Liver (tissue), 9 donors: ENCODE data around the gene ABCA3. TPM values are rescaled to one million over a fixed set of nuclear protein-coding genes. Genes with fewer than 3 reads are reported as not detected.

Source experiments
- DNase-seq: peaks from one replicate; pipeline ENCODE4 v3.0.0-alpha.2; 2017; ENCODE audit warnings: low spot score
- H3K27ac ChIP-seq, 2 donors: one replicate each; pipeline ENCODE4 v1.7.0; 2013; ENCODE audit warnings: inconsistent platforms in 2 of 2, low read length in 2 of 2, control low read depth in 1 of 2, low read depth in 1 of 2, mild to moderate bottlenecking in 1 of 2
- H3K27me3 ChIP-seq, 4 donors: one replicate each; pipeline versions ENCODE4 v1.6.1 to v1.7.0; 2013; ENCODE audit warnings: low read length in 3 of 4, inconsistent platforms in 1 of 4, mild to moderate bottlenecking in 1 of 4, moderate library complexity in 1 of 4; ENCODE audit not compliant: control insufficient read depth in 4 of 4, insufficient read depth in 4 of 4
- H3K36me3 ChIP-seq, 4 donors: one replicate each; pipeline versions ENCODE4 v1.6.1 to v1.7.0; 2013; ENCODE audit warnings: low read length in 3 of 4, mild to moderate bottlenecking in 3 of 4, low read depth in 1 of 4, moderate library complexity in 1 of 4; ENCODE audit not compliant: control insufficient read depth in 4 of 4, insufficient read depth in 3 of 4
- H3K4me1 ChIP-seq, 4 donors: one replicate each; pipeline versions ENCODE4 v1.6.1 to v1.7.0; 2013; ENCODE audit warnings: low read length in 3 of 4, mild to moderate bottlenecking in 3 of 4, moderate library complexity in 1 of 4; ENCODE audit not compliant: control insufficient read depth in 4 of 4, insufficient read depth in 4 of 4
- H3K4me3 ChIP-seq, 3 donors: one replicate each; pipeline versions ENCODE4 v1.6.1 to v1.7.0; 2013; ENCODE audit warnings: low read length in 3 of 3, control low read depth in 1 of 3, low read depth in 1 of 3, mild to moderate bottlenecking in 1 of 3
- H3K9ac ChIP-seq, 2 donors: one replicate each; pipeline ENCODE4 v1.7.0; 2013; ENCODE audit warnings: low read length in 2 of 2, mild to moderate bottlenecking in 2 of 2, moderate library complexity in 2 of 2, control low read depth in 1 of 2, low read depth in 1 of 2
- H3K9me3 ChIP-seq, 4 donors: one replicate each; pipeline versions ENCODE4 v1.6.1 to v1.7.0; 2013; ENCODE audit warnings: low read length in 3 of 4; ENCODE audit not compliant: control insufficient read depth in 4 of 4
- EGR1 ChIP-seq, 2 donors: IDR thresholded peaks; 2 replicates each; pipeline ENCODE4 v1.6.1; 2016 to 2018; ENCODE audit warnings: antibody characterized with exemption in 2 of 2, low read depth in 2 of 2
- FOXA1 ChIP-seq: IDR thresholded peaks from 2 replicates; pipeline ENCODE4 v1.6.1; 2016; ENCODE audit warnings: antibody characterized with exemption
- FOXA2 ChIP-seq: IDR thresholded peaks from 2 replicates; pipeline ENCODE4 v1.6.1; 2016; ENCODE audit warnings: antibody characterized with exemption
- GABPA ChIP-seq, 2 donors: IDR thresholded peaks in 1 of 2; conservative IDR thresholded peaks in 1 of 2; 2 replicates each; pipeline ENCODE4 v1.6.1; 2016; ENCODE audit warnings: antibody characterized with exemption in 2 of 2, mild to moderate bottlenecking in 1 of 2, moderate library complexity in 1 of 2
- HNF4A ChIP-seq, 2 donors: conservative IDR thresholded peaks; 2 replicates each; pipeline ENCODE4 v1.6.1; 2016; ENCODE audit warnings: antibody characterized with exemption in 2 of 2, mild to moderate bottlenecking in 2 of 2
- HNF4G ChIP-seq: IDR thresholded peaks from 2 replicates; pipeline ENCODE4 v1.6.1; 2016; ENCODE audit warnings: antibody characterized with exemption
- JUND ChIP-seq, 2 donors: IDR thresholded peaks; 2 replicates each; pipeline ENCODE4 v1.6.1; 2016; ENCODE audit warnings: antibody characterized with exemption in 2 of 2
- NR2F2 ChIP-seq: IDR thresholded peaks from 2 replicates; pipeline ENCODE4 v1.6.1; 2016; ENCODE audit warnings: antibody characterized with exemption
- RXRA ChIP-seq, 2 donors: IDR thresholded peaks; 2 replicates each; pipeline ENCODE4 v1.6.1; 2017 to 2018; ENCODE audit warnings: antibody characterized with exemption in 2 of 2, mild to moderate bottlenecking in 1 of 2
- SP1 ChIP-seq: IDR thresholded peaks from 2 replicates; pipeline ENCODE4 v1.6.1; 2018; ENCODE audit warnings: antibody characterized with exemption, mild to moderate bottlenecking
- TAF1 ChIP-seq: conservative IDR thresholded peaks from 2 replicates; pipeline ENCODE4 v1.6.1; 2016; ENCODE audit warnings: antibody characterized with exemption, mild to moderate bottlenecking
- YY1 ChIP-seq: IDR thresholded peaks from 2 replicates; pipeline ENCODE4 v1.6.1; 2016; ENCODE audit warnings: antibody characterized with exemption, mild to moderate bottlenecking
- WGBS: extraction: QIAGEN DNeasy Blood & Tissue Kit; methylation state at CpG from one replicate; pipeline ENCODE4 v1.1.7; 2013; 5-methylcytosine and 5-hydroxymethylcytosine counted together
- polyA plus RNA-seq, 2 donors: library from polyadenylated mRNA; stranded (reverse) in 1 of 2; unstranded in 1 of 2; fragments of 200-250 nt in 1 of 2; fragments of >200 nt in 1 of 2; fragmentation: Nextera tagmentation in 1 of 2; extraction: Ambion mirVana in 1 of 2; gene quantifications; one replicate each; pipeline versions ENCODE4 v1.2.1 to v1.2.3, GENCODE V29; 2013 to 2015
- total RNA-seq, 2 donors: library from RNA; depleted of rRNA; stranded (reverse); fragments of >200 nt; gene quantifications; one replicate each; pipeline ENCODE4 v1.2.3, GENCODE V29; 2014
- TF ChIP-seq, protein P1 (sequence below): IDR thresholded peaks from 2 replicates; pipeline ENCODE4 v1.6.1; 2016; ENCODE audit warnings: antibody characterized with exemption
- TF ChIP-seq, protein P2 (sequence below): IDR thresholded peaks from 2 replicates; pipeline ENCODE4 v1.6.1; 2016; ENCODE audit warnings: antibody characterized with exemption
- TF ChIP-seq, protein P3 (sequence below): IDR thresholded peaks from 2 replicates; pipeline ENCODE4 v1.6.1; 2016; ENCODE audit warnings: antibody characterized with exemption
- TF ChIP-seq, protein P4 (sequence below): fragments of 150-350 bp; IDR thresholded peaks from 2 replicates; pipeline ENCODE4 v1.5.1; 2017; ENCODE audit warnings: improper control_type of control experiment, low read depth, low read length; ENCODE audit not compliant: missing input control
- donor health status: healthy.
- donor health status: healthy.
- donor health status: healthy.
- donor health status: healthy.
- donor health status: healthy.

The ABCA3 gene
- total and polyA plus RNA-seq, 4 donors: 0.47 to 1.1 (median 0.77) TPM

DNA sequence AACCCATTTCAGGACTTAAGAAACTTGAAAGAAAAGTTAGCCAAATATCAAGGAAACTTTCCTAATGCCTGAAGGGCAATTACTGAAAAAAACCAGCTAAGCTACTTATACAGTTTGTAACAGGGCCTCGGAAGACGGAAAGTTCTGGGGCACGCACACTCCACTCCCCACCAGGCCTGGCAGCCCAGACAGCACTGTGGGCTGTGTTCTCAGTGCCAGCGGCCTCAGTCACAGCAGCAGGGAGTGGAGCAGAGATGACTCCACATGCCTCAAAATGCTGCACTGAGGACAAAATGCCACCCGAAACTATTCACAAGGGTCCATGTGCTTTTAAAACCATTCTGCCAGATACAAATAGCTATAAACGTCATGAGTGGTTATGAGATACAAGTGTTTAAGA, 82.8 kb downstream of the ABCA3 start:
- Histone ChIP-seq H3K36me3 (peaks cover 21 to 69% (median 43%) of the 10 kb centered on the region in 4 donors), H3K4me3 (no peak overlapping the region), H3K27ac (no peak overlapping the region), H3K4me1 (peaks cover 0 to 15% (median 12%) of the 10 kb centered on the region in 4 donors), H3K9me3 (no peaks in the 10 kb centered on the region), H3K9ac (no peak overlapping the region), H3K27me3 (no peaks in the 10 kb centered on the region)
- 97% methylated on average over 6 of the region's 6 CpGs for WGBS
- DNase-seq: no peak
- TF ChIP-seq JUND (IDR thresholded peaks at IDR 0.05): no peak
- TF ChIP-seq YY1: no peak

DNA sequence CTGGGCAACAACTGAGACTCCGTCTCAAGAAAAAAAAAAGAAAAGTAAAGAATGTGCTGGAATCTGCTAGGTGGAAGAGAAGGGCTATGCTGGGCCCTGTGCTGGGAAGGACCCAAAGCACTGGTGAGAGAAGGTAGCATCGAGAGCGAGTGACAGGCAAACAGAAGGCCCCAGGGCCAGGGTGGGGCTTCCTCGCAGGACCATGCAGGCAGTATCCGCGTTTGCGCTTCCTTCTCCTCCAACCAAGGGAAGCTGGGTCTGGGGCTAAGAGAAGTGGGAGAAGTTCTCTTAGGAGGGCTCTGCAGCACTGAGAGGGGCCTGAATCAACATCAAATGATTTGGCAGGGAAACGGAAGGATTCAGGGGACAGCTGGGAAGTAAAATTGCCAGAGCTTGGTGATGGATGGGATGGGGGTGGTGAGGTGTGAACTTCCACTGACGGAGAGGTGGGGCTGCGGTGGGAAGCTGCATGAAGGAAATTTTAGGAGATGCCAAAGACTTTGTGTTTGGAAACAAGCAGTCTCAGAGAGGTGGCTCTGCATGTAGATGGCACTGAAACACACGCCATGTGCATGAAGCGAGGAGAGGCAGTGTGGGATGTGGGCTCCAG, 83.9 kb downstream of the ABCA3 start:
- DNase-seq: no peak
- Histone ChIP-seq H3K4me3 (no peak overlapping the region), H3K4me1 (peaks cover 2 to 26% (median 20%) of the 10 kb centered on the region in 4 donors), H3K9me3 (no peaks in the 10 kb centered on the region), H3K27ac (no peak overlapping the region), H3K9ac (no peak overlapping the region), H3K27me3 (no peaks in the 10 kb centered on the region), H3K36me3 (peaks cover 14 to 59% (median 33%) of the 10 kb centered on the region in 4 donors)
- TF ChIP-seq RXRA (IDR thresholded peaks at IDR 0.05) (no peak), NR2F2 (no peak), JUND (IDR thresholded peaks at IDR 0.05) (no peak), FOXA1 (no peak), SP1 (no peak), FOXA2 (no peak), TAF1 (no peak), EGR1 (IDR thresholded peaks at IDR 0.05; ENCODE audit: low read depth in 2 of 2) (no peak), HNF4A (conservative IDR thresholded peaks at IDR 0.05) (no peak)
- TF ChIP-seq, protein P1, sequence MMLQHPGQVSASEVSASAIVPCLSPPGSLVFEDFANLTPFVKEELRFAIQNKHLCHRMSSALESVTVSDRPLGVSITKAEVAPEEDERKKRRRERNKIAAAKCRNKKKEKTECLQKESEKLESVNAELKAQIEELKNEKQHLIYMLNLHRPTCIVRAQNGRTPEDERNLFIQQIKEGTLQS: no peak
- TF ChIP-seq, protein P2, sequence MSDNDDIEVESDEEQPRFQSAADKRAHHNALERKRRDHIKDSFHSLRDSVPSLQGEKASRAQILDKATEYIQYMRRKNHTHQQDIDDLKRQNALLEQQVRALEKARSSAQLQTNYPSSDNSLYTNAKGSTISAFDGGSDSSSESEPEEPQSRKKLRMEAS: no peak
- 91% methylated on average over 12 of the region's 12 CpGs for WGBS

DNA sequence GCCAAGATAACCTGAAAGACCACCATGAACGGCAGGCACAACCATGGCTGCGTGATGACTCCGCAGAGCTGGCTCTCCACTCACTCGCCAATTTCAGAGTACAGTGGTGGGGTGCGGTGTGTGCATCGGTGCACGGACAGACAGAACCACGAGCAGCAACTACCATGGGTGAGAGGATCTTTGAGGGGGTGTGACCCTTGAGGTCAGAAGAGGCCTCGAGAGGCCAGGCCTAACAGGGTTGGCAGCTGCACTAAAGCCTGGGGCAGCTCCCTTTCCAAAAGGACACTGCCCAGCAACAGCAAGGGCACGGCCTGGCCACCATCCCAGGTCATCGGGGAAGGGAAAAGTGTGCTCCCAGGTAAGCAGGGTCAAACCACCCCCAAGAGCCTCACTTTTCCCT, 87.2 kb downstream of the ABCA3 start:
- TF ChIP-seq RXRA (IDR thresholded peaks at IDR 0.05) (peak in 1 of 2 donors; percentile 14), GABPA (IDR thresholded peaks at IDR 0.05 in 1 of 2, conservative IDR thresholded peaks at IDR 0.05 in 1 of 2) (no peak)
- Histone ChIP-seq H3K27me3 (no peaks in the 10 kb centered on the region), H3K9me3 (no peaks in the 10 kb centered on the region), H3K4me3 (no peak overlapping the region), H3K9ac (no peak overlapping the region), H3K36me3 (peaks cover 4 to 40% (median 21%) of the 10 kb centered on the region in 4 donors), H3K4me1 (peaks cover 6 to 40% (median 37%) of the 10 kb centered on the region in 4 donors), H3K27ac (no peak overlapping the region)
- WGBS: 66% methylated on average over 11 of the region's 11 CpGs
- no peak for DNase-seq

DNA sequence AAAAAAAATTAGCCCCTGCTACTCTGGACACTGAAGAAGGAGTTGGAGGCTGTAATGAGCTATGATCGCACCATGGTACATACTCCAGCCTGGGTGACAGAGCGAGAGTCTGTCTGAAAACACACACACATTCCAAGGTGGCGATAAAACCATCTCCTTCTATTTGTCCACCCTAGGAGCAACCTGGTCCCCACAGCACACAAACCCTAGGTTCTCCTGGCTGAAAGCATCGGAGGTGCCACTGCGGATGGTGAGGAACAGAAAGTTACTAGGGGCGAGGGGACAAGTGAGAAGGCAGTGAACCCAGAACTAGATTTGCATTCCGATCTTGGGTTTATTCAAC, 87.8 kb downstream of the ABCA3 start:
- H3K27ac ChIP-seq: no peak overlapping the region

More for the DNA sequence above, 87.8 kb downstream of the ABCA3 start:
- Histone ChIP-seq H3K36me3 (peaks cover 3 to 35% (median 18%) of the 10 kb centered on the region in 4 donors), H3K9ac (no peak overlapping the region), H3K4me3 (no peak overlapping the region), H3K27me3 (no peaks in the 10 kb centered on the region), H3K9me3 (no peaks in the 10 kb centered on the region), H3K4me1 (peaks cover 6 to 40% (median 37%) of the 10 kb centered on the region in 4 donors)
- DNase-seq: no peak
- no peak for TF ChIP-seq HNF4G
- TF ChIP-seq TAF1: no peak
- TF ChIP-seq, protein P3, sequence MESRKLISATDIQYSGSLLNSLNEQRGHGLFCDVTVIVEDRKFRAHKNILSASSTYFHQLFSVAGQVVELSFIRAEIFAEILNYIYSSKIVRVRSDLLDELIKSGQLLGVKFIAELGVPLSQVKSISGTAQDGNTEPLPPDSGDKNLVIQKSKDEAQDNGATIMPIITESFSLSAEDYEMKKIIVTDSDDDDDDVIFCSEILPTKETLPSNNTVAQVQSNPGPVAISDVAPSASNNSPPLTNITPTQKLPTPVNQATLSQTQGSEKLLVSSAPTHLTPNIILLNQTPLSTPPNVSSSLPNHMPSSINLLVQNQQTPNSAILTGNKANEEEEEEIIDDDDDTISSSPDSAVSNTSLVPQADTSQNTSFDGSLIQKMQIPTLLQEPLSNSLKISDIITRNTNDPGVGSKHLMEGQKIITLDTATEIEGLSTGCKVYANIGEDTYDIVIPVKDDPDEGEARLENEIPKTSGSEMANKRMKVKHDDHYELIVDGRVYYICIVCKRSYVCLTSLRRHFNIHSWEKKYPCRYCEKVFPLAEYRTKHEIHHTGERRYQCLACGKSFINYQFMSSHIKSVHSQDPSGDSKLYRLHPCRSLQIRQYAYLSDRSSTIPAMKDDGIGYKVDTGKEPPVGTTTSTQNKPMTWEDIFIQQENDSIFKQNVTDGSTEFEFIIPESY: no peak
- no peak for TF ChIP-seq RXRA (IDR thresholded peaks at IDR 0.05)
- TF ChIP-seq, protein P4, sequence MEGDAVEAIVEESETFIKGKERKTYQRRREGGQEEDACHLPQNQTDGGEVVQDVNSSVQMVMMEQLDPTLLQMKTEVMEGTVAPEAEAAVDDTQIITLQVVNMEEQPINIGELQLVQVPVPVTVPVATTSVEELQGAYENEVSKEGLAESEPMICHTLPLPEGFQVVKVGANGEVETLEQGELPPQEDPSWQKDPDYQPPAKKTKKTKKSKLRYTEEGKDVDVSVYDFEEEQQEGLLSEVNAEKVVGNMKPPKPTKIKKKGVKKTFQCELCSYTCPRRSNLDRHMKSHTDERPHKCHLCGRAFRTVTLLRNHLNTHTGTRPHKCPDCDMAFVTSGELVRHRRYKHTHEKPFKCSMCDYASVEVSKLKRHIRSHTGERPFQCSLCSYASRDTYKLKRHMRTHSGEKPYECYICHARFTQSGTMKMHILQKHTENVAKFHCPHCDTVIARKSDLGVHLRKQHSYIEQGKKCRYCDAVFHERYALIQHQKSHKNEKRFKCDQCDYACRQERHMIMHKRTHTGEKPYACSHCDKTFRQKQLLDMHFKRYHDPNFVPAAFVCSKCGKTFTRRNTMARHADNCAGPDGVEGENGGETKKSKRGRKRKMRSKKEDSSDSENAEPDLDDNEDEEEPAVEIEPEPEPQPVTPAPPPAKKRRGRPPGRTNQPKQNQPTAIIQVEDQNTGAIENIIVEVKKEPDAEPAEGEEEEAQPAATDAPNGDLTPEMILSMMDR: no peak
- no peak for TF ChIP-seq FOXA2
- TF ChIP-seq SP1: no peak
- 96% methylated on average over 7 of the region's 7 CpGs for WGBS
